ENCODE data around the gene NUDC.
A peak's percentile ranks its signal among the peaks of the same experiment; 100 is the strongest.
"Not testable (repeated sequence)": the region's sequence is repeated elsewhere in the genome, so short reads cannot be mapped to it uniquely, and the experiment has no call there.

Gene NUDC

DNA sequence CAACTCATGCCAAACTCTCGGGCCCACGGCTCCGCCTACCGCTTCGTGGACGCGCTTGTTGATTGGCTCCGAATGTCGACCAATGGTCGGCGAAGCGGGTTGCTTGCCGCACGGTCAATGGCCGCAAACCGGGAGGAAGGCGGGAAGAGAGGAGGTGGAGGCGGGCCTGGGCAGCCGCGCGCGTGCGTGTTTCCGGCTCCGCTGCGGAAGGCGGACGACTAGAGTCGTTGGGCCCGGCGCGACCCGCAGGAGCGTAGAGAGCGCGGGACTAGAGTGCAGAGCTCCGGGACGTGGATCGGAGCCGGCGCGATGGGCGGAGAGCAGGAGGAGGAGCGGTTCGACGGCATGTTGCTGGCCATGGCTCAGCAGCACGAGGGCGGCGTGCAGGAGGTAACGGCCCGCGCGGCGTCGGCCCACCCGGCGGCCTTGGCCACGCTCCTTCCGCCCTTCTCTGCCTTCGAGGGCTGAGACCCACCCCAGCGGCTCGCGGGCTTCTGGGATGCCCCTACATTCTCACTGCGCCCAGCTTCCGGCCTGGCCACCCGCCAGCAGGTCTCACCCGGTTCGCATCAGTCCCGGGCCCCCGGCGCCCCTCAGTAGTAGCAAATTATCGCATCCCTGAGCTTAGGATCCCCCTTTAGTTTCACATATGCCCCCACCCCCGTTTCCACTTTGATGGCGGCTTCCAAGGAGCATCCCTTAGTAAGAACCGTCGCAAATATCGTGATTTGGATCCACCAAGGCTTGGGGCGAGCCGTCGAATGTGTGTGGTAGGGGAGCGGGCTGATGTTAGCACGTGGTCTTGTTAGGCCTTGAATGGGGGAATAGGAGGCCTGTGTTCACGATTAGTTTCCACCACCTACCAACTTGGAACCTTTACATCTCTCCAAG, at the start of gene NUDC:
Gene NUDC (plus strand): TSS at position 204 of the 891 bp plus-strand sequence. CDS start 106 bp downstream, at position 310.
- DNase-seq (ENCODE audit: low read depth, low spot score), result peak; percentile 93

- not testable (repeated sequence) for DNase-seq (ENCODE audit: low read depth, low spot score)
These were observed 48.4 kb upstream of the NUDC start for GRCh38 chr1:26873097-26873496.

GRCh38 chr1:26874896-26875295, 46.6 kb upstream of the NUDC start:
- no peak for DNase-seq (ENCODE audit: low read depth, low spot score)

GRCh38 chr1:26877326-26877725, 44.2 kb upstream of the NUDC start:
- DNase-seq (ENCODE audit: low read depth, low spot score), result no peak

GRCh38 chr1:26879793-26880192, 41.8 kb upstream of the NUDC start:
- no peak for DNase-seq (ENCODE audit: low read depth, low spot score)

DNA sequence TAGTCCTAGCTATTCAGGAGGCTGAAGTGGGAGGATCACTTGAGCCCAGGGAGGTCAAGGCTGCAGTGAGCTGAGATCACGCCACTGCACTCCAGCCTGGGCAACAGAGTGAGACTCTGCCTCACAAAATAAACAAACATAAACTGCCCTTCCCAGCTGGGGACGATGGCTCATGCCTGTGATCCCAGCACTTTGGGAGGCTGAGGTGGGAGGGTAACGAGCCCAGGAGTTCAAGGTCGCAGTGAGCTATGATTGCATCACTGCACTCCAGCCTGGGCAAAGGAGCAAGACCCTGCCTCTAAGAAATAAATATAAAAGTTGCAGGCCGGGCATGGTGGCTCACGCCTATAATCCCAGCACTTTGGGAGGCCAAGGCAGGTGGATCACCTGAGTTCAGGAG, 39.9 kb upstream of the NUDC start:
- not testable (repeated sequence) for DNase-seq (ENCODE audit: low read depth, low spot score)

GRCh38 chr1:26882696-26883463, 38.7 kb upstream of the NUDC start:
- DNase-seq (ENCODE audit: low read depth, low spot score), result no peak

- no peak for DNase-seq (ENCODE audit: low read depth, low spot score)
These were observed 34.4 kb upstream of the NUDC start for GRCh38 chr1:26887125-26887524.

DNA sequence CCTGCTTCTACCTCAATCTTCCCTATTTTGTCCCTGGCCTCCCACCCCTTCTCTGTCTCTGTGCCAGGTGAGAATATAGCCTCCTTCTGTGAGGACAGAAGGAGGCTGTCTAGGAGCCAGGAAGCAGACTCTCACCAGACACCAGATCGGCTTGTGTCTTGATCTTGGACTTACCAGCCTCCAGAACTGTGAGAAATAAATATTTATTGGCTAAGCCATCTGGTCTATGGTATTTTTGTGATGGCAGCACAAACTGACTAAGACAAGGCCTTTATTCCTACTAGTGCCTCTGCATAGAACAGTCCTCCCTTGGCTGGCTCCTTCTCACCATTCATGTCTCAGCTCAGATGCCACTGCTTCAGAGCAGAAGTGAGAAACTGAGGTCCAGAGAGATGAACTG, 33.3 kb upstream of the NUDC start:
- no peak for DNase-seq (ENCODE audit: low read depth, low spot score)

DNA sequence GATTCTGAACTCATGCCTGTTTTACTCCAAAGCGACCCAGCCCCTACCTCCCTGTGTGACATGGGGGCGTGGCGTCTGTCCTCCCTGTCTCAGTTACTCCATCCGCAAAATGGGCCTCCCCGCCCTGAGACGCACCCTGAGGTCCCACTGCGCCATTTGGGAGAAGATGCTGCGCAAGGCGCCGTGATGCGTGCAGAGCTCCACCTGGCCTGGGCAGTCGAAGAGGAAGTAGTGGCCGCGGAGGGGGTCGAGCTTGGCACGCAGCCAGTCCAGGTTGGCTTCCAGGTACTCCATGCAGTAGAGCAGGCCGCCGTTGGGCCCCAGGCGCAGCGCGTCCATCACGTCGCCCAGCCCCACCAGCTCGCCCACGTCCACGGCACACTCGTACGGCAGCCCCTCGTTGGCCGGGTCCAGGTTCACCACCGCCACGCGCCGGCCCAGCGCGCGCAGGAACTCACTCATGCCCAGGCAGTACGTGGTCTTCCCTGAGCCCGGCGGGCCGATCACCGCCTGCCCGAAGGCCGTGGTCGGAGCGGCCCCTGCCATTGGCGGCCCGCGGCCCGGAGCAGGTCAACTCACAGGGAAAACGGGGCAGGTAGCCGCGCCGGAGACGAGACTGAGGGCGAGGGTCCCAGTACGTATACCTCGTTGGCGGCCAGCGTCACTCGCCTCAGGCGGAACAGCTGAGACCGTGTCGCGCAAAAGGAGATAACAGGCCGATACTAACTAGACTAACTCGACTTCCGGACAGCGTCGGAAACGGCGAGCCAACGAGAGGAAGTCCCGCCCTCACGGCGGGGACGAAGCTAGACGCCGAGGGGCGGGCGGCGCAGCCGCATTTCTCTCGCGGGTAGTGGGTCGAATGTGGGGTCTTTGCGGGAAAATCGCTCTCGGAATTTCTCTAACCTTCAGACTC, 31.7 kb upstream of the NUDC start, which contains the start of gene GPN2:
Gene GPN2 (minus strand): TSS at position 733 of the 916 bp plus-strand sequence. CDS start 187 bp downstream, at position 546.
- DNase-seq (ENCODE audit: low read depth, low spot score), result peak; percentile 45

- no peak for DNase-seq (ENCODE audit: low read depth, low spot score)
These were observed 31.1 kb upstream of the NUDC start for GRCh38 chr1:26890467-26890796.

GRCh38 chr1:26894263-26894662, 27.3 kb upstream of the NUDC start:
- DNase-seq (ENCODE audit: low read depth, low spot score), result no peak

GRCh38 chr1:26897351-26897750, 24.2 kb upstream of the NUDC start:
- no peak for DNase-seq (ENCODE audit: low read depth, low spot score)

GRCh38 chr1:26900001-26900814, 21.3 kb upstream of the NUDC start, which contains the start of gene GPATCH3:
Gene GPATCH3, minus strand, starts transcription at chr1:26900467. Its CDS starts 25 bp downstream, at chr1:26900442.
- DNase-seq (ENCODE audit: low read depth, low spot score), result peak; percentile 85

GRCh38 chr1:26900815-26901511, 20.6 kb upstream of the NUDC start:
- no peak for DNase-seq (ENCODE audit: low read depth, low spot score)

- no peak for DNase-seq (ENCODE audit: low read depth, low spot score)
These were observed 14.2 kb upstream of the NUDC start for GRCh38 chr1:26907071-26907917.

GRCh38 chr1:26909951-26910342, 11.6 kb upstream of the NUDC start:
- DNase-seq (ENCODE audit: low read depth, low spot score), result no peak

DNA sequence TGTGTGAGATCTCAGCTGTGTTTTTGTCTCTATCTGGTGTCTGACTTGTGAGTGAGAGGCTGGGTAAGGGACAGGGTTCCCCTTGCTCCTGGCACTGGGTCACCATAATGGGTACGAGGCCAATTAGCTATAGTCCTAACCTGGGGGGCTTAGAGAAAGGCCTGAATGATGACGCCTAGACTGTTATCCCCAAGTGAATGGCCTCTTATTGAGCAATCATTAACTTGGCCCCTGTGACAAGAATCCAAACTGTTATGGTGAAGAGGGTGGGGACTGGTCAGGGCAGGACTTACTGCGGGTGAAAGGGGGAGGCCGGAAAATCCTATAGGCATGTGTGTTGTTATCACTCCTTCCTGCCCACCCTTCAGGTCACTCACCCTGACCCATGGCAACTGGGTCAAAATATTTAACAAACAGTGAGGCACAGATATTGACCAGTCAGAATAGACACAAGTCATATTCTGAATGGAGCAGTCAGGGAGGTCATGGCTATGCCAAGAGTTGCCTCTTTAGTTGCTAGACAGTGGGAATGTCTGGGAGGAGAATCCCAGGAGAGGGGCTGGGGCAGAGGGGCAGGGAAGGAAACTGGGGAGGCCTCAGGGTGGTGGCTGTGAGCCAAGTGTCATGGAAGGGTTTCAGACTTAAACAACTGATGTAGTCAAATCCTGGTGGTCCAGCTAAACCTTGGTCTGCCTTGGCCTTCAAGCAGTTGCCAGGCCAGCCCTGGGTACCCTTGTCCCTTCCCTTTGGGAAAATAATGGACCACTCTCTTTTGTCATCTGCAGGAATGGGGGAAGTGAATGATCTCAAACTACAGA, 11.0 kb upstream of the NUDC start:
- DNase-seq (ENCODE audit: low read depth, low spot score), result no peak

All from smooth muscle cell of the brain vasculature (primary cell).